NCI-H345 treated with DMSO at 0.1 percent for 48 hours (cell line): ENCODE data around the gene KCNH1.

ENCODE experiments used
- DNase-seq: peaks from one replicate; lab custom pipeline; 2025; ENCODE audit not compliant: unreplicated experiment; lab: John Stamatoyannopoulos, UW

KCNH1 gene

DNA sequence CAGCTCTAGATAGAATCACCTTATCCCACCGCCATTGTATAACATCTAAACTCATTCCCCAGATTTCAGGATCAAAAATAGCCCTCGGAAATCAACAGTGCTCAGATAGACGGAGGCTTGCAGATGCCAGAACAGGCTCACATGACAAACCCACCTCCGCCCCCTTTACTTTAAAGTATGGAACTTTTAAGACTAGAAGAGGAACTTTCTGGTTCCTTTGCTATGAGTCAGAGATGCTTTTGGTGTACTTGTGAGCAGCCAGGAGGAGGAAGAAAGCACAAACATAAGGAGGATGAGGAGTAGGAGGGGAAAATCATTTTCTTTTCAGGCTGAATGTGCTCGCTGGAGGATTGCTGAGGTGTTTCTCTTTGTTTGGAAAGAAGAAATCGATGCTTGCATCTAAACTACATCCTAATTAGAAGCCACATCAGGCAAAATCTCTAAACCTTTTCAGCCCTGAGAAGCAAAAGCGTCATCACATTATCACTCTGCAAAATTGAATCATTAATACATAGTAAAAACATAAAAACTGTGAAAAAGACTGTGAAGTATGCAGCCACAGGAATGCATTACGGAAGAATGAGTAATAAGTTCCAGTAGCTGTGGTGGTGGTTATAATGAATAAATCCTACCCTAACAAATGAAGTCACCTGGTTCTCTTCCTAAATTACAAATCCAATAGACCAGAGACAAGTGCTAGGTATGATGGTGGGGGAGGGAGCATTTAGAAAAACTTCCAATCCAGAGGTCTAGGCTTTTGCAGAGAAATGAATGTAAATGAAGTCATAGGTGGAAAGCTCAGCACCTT lies 251.3 kb downstream of the KCNH1 start:
- no peak for DNase-seq

DNA sequence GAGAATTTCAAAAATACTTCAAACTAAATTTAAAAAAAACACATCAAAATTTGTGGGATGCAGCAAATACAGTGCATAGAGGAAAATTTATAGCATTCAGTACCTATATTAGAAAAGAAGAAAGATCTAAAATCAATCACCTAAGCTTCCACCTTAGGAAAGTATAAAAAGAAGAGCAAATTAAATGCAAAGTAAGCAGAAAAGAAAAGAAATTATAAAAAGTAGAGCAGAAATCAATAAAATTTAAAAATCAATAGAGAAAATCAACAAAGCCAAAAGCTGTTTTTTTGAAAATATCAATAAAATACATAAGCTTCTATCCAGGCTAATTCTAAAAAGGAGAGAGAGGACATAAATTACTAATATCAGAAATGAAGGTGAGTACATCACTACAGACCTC lies 255.4 kb downstream of the KCNH1 start:
- DNase-seq, result no peak

DNA sequence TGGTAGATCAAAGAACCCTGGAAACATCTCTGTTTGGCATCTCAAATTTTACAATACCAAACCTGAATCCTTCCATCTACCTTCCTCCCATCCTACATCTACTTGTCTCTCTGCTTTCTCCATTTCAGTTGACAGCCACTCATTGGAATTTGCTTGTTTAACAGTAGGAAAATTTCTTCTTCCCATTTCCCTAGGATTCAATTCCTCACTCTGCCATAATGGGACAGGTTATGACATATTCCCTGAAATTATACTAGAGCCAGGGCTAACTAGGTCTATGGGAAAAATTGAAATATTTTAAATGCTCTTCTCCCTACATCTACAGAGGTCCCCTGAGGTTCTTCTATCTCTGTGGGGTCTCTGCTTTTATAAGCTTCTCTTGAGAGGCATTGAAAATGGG lies 257.7 kb downstream of the KCNH1 start:
- DNase-seq, result no peak

DNA sequence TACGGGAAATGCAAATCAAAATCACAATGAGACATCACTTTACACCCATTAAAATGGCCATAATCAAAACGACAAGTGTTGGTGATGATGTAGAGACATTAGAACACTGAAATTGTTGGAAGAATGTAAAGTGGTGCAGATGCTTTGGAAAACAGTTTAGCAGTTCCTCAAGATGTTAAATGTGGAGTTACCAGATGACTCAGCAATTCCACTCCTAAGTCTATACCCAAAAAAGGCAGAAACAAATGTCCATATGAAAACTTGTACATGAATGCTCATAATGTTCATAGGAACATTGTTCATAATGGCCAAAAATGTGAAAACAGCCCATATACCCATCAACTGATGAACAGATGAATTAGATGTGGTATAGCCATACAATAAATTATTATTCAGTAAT lies 267.4 kb downstream of the KCNH1 start:
- DNase-seq, result no peak

DNA sequence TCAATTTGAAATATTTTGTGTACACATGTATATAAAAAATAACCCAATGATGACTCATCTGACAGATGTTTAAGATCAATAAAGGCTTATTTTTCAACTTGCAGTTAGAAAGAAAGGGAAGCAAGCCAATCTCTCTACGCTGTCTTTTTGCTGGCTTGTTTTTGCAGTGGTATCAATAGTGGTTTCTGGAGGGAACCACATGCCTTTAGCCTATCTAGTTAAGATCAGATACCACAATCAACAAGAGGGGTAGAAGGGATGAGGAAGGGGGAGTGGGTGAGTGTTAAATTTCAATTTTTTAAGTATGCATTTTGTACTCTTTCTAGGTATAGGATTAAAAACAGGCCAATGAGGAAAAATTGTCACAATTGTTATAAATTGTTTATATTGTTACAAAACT lies 276.2 kb downstream of the KCNH1 start:
- DNase-seq, result no peak

DNA sequence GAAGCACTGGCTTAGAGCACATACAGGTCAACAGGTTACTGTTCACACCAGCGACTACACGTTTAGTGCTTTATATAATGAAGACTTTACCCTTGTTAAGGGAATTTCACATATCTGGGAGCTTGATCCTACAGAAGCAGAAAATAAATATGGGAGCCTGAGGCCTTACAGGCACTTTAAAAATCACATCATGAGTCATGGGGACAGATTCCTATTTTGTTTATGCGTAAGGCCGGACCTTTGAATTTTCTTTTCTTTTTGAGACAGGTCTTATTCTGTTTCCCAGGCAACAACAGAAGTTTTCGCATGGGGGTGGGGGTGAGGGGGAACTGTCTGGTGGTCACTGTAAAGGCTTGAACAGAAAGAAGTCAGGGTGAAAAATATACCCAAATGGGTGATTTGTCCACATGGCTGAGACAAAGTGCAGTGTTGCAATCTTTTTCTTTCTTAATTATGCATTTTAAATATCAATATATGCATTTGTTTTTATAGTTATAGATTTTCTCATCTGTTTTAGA lies 276.7 kb downstream of the KCNH1 start:
- no peak for DNase-seq

DNA sequence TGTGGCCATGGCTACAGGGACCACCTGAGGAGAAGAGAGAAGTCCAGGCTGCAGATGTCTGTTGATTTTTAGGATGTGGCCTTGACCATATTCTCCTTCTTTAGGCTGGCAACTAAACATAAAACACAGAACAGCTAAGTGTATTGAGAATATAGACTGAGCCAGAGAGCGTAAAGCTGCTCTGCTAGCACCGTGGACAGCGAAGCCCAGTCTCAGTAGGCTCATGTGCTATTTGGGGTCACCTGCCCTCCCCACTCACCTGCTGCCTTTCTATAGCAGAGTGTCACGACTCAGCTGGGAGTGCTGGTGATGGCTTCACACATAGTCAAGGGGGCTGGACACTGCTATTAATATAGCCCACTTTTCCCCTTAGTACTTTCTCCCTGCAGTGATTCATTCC lies 278.5 kb downstream of the KCNH1 start:
- no peak for DNase-seq

DNA sequence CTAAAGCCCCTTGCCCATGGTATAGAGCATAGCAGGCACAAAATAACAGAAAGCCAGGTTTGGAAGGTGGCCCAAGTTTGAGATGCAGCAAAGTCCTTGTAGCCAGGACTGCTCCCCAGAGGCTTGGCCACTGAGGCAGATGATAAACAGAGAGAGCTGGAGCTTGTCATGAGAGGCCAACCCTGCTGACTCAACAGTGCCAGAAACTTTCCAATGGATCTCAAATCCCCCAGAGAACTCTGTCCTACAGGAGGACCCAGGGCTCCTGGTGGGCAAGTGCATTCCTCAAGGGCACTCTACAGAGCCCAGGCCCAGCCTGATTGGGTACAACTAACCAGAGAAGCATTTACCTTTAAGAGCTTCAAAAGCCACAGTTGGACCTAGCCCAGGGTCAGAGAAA lies 280.7 kb downstream of the KCNH1 start:
- DNase-seq, result no peak

DNA sequence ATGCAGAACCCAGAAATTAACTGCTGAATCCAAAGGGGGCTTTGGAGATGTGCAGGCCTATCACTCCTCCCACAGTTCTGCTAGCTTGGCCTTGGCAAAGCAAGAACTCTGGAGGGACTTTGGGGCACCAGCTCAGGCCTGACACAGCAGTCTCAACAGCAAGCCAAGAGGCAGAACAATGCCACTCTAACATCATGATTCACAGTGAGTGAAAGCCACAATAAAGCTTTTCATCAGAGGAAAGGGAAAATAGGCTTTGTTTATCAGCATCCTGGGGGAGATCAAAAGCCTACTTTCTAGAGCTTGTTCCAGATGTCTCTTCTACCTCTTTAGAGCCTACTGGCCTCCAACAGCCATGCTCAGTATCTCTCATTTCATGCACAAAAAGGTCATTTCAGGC lies 283.4 kb downstream of the KCNH1 start:
- DNase-seq, result peak; percentile 25

DNA sequence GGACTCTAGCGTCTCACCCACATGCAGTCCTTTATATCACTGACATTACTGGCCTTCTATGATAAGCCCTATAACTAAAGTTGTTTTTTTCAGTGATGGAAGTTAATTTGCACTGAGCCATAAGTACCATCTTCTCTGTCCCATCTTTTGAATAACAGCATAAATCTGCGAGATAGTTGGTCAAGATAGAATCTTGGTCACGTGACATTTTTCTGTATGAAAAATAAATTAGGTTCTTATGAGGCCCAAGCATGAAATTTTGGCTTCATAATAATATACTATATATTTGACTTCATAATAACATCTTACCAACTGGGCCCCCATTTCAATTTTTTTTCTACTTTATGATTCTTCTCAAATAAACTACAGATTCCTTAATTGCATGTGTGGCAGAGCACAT lies 285.5 kb downstream of the KCNH1 start:
- no peak for DNase-seq

DNA sequence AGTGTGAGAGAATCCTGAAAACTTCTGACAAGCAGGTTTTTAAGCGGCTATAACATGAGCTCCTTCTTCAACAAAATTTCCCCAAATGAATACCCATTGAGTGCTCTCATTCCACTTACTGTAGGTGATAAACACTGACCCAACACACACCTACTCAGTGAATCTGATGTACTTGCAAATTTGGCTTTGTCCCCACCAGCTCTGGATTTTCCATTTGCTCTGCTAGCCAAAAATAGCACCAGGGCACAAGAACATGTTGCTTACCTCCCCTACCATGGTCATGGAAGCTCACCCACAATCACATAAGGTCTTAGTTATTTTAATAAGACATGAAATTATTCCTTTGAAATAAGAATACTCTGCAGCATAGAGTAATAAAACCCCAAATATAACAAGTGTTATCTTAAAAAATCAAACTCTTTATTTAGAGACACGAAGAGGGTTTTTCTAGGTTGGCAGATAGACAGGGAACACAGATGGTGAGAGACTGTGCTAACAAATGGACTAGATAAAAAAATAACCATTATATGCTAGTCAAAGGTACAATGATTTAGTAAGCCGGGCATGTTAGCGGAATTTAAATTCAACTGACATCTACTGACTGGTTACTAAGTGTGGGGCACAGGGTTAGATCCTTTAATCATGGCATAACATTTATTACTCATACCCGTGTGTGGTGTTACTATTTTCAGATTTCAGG lies 291.9 kb downstream of the KCNH1 start:
- no peak for DNase-seq

DNA sequence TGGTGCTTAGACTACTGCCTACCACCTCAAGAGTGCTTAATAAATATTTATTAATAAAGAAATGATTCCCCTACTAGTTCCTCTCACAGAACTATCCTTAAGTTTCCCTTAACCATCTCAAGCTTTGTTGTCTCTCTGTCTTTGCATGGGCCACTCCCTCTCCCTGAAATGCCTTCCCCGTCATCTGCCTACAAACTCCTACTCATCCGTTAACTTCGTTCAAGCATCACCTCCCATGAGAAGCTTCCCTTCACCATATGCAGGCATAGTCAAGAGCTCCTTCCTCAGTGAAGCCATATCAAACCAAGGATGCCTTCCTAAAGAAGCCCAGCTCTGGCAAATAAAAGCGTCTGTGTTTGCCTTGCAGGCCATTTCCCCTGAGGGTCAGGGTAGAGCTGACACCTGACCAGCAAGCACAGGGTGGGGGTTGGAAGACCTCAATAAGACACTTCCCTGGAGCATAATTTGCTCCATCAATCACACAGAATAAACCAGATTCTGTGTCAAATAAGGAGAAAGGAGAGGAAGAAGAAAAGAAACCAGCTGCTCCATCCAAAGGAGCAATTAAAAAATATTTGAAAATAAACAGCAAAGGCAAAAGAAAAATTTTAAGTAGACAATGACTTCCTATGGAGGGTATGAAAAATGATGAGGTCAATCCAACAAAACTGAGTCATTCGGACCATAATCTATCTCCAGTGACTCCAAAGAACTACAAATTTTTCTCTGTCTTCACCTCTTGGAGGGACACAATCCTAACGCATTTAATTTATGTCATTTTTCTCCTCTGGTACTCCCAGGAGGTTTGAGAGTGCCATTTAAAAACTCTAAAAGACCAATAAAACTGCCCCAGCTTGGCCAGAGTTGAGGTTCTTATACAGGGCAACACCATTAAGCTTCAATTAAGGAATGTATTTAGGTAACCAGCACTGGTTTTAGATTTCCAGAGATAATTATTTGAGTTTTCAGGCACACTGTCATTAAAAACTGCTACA lies 303.6 kb downstream of the KCNH1 start:
- no peak for DNase-seq

DNA sequence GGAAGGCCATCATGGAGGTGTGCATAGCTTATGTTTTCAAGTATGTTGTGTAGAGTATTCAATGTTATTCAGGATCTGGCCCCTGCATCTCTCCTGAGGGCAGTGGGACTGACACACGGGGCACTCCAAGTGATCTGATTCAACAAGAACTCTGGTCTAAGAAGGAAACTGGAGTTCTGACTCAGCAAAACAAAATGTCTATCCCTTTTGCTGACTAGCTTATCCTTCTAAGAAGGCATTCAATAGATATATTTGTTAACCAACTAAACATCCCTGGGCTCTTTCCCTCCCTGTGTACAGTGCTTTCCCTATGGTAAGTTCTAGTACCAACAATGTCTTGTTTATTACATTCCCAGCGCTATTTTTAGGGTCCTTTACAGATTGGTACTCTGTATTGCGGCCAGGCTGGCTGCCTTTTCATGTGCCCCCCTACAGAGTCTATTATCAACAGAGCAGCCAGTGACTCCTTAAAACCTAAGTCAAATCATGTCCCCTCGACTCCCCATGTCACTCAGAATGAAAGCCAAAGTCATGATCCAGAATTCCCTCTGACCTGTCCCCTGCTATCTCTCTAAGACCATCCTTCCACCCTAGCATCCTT lies 304.9 kb downstream of the KCNH1 start:
- DNase-seq, result no peak

DNA sequence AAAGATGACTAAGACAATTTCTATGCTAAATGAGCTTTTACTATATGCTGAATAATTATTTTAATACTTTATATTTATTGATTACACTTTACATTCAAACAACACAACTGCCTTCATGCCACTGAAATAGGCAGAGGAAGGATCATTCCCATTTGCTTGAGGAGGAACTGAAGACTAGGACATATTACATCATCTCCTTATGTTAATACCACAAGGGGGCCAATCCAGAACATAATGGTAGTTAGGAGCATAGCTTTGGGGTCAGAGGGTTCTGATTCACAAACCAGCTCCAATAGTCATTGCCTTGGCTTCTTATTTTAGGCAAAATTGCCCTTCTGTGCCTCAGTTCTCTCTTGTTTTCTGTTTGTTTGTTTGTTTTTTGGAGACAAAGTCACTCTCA lies 306.5 kb downstream of the KCNH1 start:
- no peak for DNase-seq

DNA sequence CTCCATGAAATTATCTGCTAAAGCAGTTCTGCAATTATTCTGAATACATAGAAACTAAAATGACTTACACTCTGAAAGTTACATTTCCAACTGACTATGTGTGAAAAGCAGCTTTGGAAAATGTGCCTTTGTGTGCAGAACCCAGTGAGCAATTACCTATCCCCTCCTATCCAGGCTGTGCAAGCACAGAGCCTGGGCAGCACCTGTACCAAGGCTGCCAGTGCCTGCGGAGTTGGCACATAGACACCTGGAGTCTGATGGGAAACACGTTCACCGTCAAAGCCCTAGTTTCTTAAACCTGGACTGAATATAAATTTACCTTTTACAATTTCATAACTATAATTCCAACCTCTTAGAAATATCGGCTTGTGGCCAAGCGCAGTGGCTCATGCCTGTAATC lies 307.3 kb downstream of the KCNH1 start:
- DNase-seq, result no peak

DNA sequence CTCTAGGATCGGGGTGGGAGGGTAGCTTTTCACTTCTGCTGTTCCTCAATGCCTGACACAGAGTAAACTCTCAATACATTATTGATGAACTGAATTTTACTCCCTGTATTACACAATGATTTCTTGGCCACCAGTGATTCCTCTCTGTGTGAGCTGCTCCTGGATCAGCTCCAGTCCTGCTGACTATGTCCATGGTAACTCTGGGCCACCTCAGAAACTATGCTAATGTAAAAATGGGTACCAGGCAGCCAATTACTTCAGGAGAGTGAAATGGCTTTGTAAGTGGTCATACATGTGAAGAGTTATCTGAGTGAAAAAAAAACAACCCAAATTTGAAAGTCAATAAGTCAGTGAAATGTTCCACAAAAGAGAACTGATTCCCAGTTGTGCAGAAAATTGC lies 311.0 kb downstream of the KCNH1 start:
- no peak for DNase-seq

DNA sequence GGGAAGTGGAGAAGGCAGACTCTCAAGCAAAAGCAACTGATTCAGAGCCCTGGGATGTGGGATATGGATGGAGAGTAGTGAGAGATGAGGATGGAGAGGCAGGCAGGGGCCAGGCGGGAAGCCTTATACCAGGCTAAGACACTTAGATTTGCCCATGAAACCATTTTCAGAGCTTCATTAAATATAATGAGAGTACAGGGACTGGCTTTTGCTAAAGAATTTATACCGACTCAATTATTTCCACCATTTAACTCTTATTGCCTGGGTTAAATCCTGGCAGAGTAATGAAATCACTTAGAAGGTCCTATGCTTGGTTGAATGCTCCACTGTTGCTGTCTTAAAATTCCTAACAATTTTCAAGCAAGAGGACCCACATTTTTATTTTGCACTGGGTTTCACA lies 311.7 kb downstream of the KCNH1 start:
- no peak for DNase-seq

DNA sequence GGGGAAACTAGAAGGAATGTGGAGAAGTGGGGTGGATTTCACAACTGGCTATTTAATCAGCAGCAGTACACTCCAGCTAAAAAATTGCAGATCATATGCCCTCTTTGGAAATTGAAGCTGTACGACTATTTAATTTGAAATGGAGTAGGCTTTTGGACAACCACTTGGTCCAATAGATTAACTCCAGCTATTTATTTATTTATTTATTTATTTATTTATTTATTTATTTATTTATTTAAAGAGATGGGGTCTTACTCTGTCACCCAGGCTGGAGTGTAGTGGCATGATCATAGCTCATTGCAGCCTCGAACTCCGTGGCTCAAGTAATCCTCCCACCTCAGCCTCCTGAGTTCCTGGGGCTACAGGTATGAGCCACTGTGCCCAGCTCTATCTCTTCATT lies 312.3 kb downstream of the KCNH1 start:
- no peak for DNase-seq

DNA sequence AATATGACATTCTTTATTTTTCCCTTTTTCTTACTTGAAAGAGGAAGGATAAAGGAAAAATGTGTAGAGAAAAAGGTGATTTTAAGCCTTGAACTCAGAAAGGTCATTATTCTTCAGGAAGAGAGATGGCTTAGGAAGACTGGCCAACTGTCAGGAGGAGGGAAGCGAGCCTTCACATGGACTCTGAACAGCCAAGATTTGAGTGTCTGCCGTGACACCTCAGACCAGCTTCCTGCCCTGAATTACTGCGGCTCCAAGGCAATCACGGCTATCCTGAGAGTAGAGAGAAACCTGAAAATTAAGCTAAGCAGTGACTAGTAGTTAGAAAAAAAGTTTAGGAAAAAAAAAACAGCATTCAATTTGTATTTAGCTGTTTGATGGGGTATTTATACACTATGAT lies 314.7 kb downstream of the KCNH1 start:
- DNase-seq, result no peak

DNA sequence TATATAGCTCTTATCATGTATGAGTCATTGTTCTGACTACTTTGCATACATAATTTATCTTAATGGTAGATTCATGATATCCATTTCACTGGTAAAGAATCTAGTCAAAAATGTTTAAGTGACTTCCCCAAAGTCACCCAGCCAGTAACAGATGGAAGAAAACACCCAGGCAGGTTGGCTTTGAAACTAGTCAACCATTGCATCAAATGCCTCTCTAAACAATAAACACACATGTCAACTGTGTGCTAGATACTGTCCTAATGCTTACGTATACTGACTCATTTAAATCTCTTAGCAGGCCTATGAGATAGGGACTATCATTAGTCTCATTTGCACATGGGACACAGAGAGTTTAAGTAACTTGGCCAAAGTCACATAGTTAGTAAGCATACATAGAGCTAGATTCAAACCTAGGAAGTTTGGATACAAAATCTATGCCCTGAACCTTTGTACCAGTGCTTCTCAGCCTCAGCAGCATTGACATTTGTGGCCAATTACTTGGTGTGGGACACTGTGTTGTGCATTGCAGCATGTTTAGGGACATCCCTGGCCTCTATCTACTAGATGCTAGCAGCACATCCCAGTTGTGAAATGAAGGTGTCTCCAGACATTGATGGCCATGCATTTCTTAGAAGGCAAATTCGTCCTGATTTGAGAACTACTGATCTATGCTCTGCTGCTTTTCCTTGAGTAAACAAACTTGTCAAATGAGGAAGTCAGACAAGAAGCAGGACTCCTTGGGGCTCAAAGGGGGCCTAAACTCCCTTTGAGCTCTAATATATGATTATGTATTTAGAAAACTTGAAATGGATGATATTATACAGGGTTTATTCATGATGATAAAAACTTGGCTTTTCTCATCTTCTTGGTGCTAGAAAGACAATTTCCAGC lies 316.3 kb downstream of the KCNH1 start:
- no peak for DNase-seq
